A549 (cell line): ENCODE data around the gene SLC2A1. TPM values are rescaled to one million over a fixed set of nuclear protein-coding genes. Genes with fewer than 3 reads are reported as not detected.

Source experiments
- ATAC-seq, 2 experiments: fragments of 200-7000 bp in 1 of 2; fragments of >200 bp in 1 of 2; cut with Nextera tagmentation in 1 of 2; cut with Tn5 transposase in 1 of 2; 3 replicates each; pipeline versions ENCODE4 v1.8.0 to v1.9.1; 2018 to 2020; ENCODE audit warnings: mild to moderate bottlenecking in 1 of 2, moderate library complexity in 1 of 2
- CTCF ChIA-PET: fragments of 300-600 bp; sonication (Branson Sonifier 250); formaldehyde crosslinking; extraction: SDS; loops from one replicate; lab custom pipeline; 2021; ENCODE audit warnings: antibody characterized with exemption, inconsistent platforms; lab: Yijun Ruan, JAX
- POLR2A ChIA-PET: fragments of 350-600 bp; formaldehyde crosslinking; extraction: SDS; loops from one replicate; lab custom pipeline; 2021; ENCODE audit warnings: antibody characterized with exemption, inconsistent platforms; lab: Yijun Ruan, JAX
- DNase-seq, 2 experiments: peaks; one replicate each; pipeline versions ENCODE4 v3.0.0 to v3.0.0-alpha.2; 2011 to 2016; ENCODE audit warnings: low read depth in 1 of 2, low spot score in 1 of 2
- FAIRE-seq: peaks from 2 replicates; lab custom pipeline; 2011; peaks lifted over from hg19 to GRCh38; lab: Jason Lieb, UNC
- H3K27ac ChIP-seq, 2 experiments: fragments of >200 bp; sonication (Bioruptor Twin); formaldehyde crosslinking; 3 replicates each; pipeline ENCODE4 v1.5.1; 2016 to 2017
- H3K4me1 ChIP-seq: fragments of >200 bp; sonication (Bioruptor Twin); formaldehyde crosslinking; 3 replicates; pipeline ENCODE4 v1.6.1; 2016
- H3K4me2 ChIP-seq: fragments of >200 bp; sonication (Bioruptor Twin); formaldehyde crosslinking; 3 replicates; pipeline ENCODE4 v1.6.1; 2016
- H3K4me3 ChIP-seq: fragments of >200 bp; sonication (Bioruptor Twin); formaldehyde crosslinking; 3 replicates; pipeline ENCODE4 v1.5.1; 2016
- H3K9me3 ChIP-seq: fragments of >200 bp; sonication (Bioruptor Twin); formaldehyde crosslinking; 3 replicates; pipeline ENCODE4 v1.6.1; 2016
- CEBPB ChIP-seq, 2 experiments: fragments of >200 bp in 1 of 2; sonication (Bioruptor Twin) in 1 of 2; formaldehyde crosslinking in 1 of 2; IDR thresholded peaks; 2 replicates each; pipeline ENCODE4 v1.6.1; 2012 to 2016
- EP300 ChIP-seq, 2 experiments: fragments of >200 bp; sonication (Bioruptor Twin); formaldehyde crosslinking; IDR thresholded peaks; 2 replicates in 1 of 2; 3 replicates in 1 of 2; pipeline ENCODE4 v1.6.1; 2016 to 2017
- FOSB ChIP-seq: fragments of 250-450 bp; sonication (Bioruptor Pico); IDR thresholded peaks from 2 replicates; pipeline ENCODE4 v1.5.0; 2020; ENCODE audit warnings: mild to moderate bottlenecking, moderate library complexity
- FOSL2 ChIP-seq, 2 experiments: fragments of 450-650 bp in 1 of 2; fragments of >200 bp in 1 of 2; sonication (Bioruptor Twin) in 1 of 2; formaldehyde crosslinking; IDR thresholded peaks; 2 replicates each; pipeline versions ENCODE4 v1.5.0 to v1.6.1; 2016 to 2020; ENCODE audit warnings: mild to moderate bottlenecking in 1 of 2, moderate library complexity in 1 of 2
- GATA3 ChIP-seq: IDR thresholded peaks from 2 replicates; pipeline ENCODE4 v1.6.1; 2012; ENCODE audit warnings: borderline replicate concordance
- HOXB5 ChIP-seq: fragments of 250-450 bp; sonication (Bioruptor Pico); IDR thresholded peaks from 2 replicates; pipeline ENCODE4 v1.5.0; 2020; ENCODE audit warnings: mild to moderate bottlenecking, moderate library complexity
- JUN ChIP-seq, 2 experiments: fragments of >200 bp; sonication (Bioruptor Twin); formaldehyde crosslinking; IDR thresholded peaks; 2 replicates in 1 of 2; 3 replicates in 1 of 2; pipeline ENCODE4 v1.6.1; 2016 to 2017
- JUNB ChIP-seq: fragments of >200 bp; sonication (Bioruptor Twin); formaldehyde crosslinking; IDR thresholded peaks from 2 replicates; pipeline ENCODE4 v1.6.1; 2016
- KDM5A ChIP-seq: fragments of 200-600 bp; sonication (generic); IDR thresholded peaks from 2 replicates; pipeline ENCODE4 v1.6.1; 2016; ENCODE audit warnings: antibody characterized with exemption, mild to moderate bottlenecking
- POLR2A ChIP-seq: IDR thresholded peaks from 2 replicates; pipeline ENCODE4 v1.6.1; 2012; ENCODE audit warnings: mild to moderate bottlenecking, low read length
- POLR2AphosphoS2 ChIP-seq: conservative IDR thresholded peaks from 2 replicates; pipeline ENCODE4 v1.6.1; 2012; ENCODE audit warnings: low read length, improper control_type of control experiment, inconsistent platforms
- RAD21 ChIP-seq, 2 experiments: fragments of >200 bp in 1 of 2; sonication (Bioruptor Twin) in 1 of 2; formaldehyde crosslinking in 1 of 2; IDR thresholded peaks in 1 of 2; conservative IDR thresholded peaks in 1 of 2; 2 replicates in 1 of 2; 3 replicates in 1 of 2; pipeline ENCODE4 v1.6.1; 2012 to 2018; ENCODE audit warnings: inconsistent platforms in 1 of 2
- RCOR1 ChIP-seq: fragments of 150-350 bp; IDR thresholded peaks from 2 replicates; pipeline ENCODE4 v1.6.1; 2014; ENCODE audit warnings: antibody characterized with exemption, low read length, low read depth
- SMC3 ChIP-seq: fragments of >200 bp; sonication (Bioruptor Twin); formaldehyde crosslinking; IDR thresholded peaks from 3 replicates; pipeline ENCODE4 v1.6.1; 2018; ENCODE audit warnings: inconsistent platforms
- ZC3H11A ChIP-seq: fragments of 450-650 bp; IDR thresholded peaks from 2 replicates; pipeline ENCODE4 v1.6.1; 2014; ENCODE audit warnings: antibody characterized with exemption, mild to moderate bottlenecking
- ZFP36 ChIP-seq: fragments of 450-650 bp; IDR thresholded peaks from 2 replicates; pipeline ENCODE4 v1.6.1; 2014; ENCODE audit warnings: borderline replicate concordance; ENCODE audit not compliant: partially characterized antibody
- ZNF302 ChIP-seq: fragments of 250-450 bp; sonication (Bioruptor Pico); IDR thresholded peaks from 2 replicates; pipeline ENCODE4 v1.9.0; 2021; ENCODE audit warnings: inconsistent platforms, mild to moderate bottlenecking, moderate library complexity
- ZSCAN20 ChIP-seq: fragments of 250-450 bp; sonication (Bioruptor Pico); IDR thresholded peaks from 2 replicates; pipeline ENCODE4 v1.8.0; 2022; ENCODE audit warnings: mild to moderate bottlenecking, moderate library complexity
- WGBS: methylation state at CpG from one replicate; pipeline ENCODE4 v1.1.6; 2017; ENCODE audit errors: missing lambda C conversion rate; 5-methylcytosine and 5-hydroxymethylcytosine counted together
- polyA plus RNA-seq, 4 experiments: library from polyadenylated mRNA; depleted of rRNA in 3 of 4; stranded (reverse); fragments of >200 nt; fragmentation: RNase III in 1 of 4; extraction: RNeasy Plus Mini Kit Qiagen cat#74134 plus additional on column Dnase treatment in 1 of 4; gene quantifications; 2 replicates in 3 of 4; 3 replicates in 1 of 4; pipeline ENCODE4 v1.2.3, GENCODE V29; 2011 to 2017
- TF ChIP-seq, protein P1 (sequence below): IDR thresholded peaks from 2 replicates; pipeline ENCODE4 v1.6.1; 2012
- TF ChIP-seq, protein P2 (sequence below): fragments of >200 bp; sonication (Bioruptor Twin); formaldehyde crosslinking; IDR thresholded peaks from 2 replicates; pipeline ENCODE4 v1.6.1; 2016
- TF ChIP-seq, protein P3 (sequence below): fragments of 150-350 bp; IDR thresholded peaks from 2 replicates; pipeline ENCODE4 v1.6.1; 2014; ENCODE audit warnings: low read depth, mild to moderate bottlenecking, low read length

SLC2A1 gene
- polyA plus RNA-seq, 2 of the 4 experiments (the other 2 are of a cell fraction) = 106 to 124 TPM

DNA sequence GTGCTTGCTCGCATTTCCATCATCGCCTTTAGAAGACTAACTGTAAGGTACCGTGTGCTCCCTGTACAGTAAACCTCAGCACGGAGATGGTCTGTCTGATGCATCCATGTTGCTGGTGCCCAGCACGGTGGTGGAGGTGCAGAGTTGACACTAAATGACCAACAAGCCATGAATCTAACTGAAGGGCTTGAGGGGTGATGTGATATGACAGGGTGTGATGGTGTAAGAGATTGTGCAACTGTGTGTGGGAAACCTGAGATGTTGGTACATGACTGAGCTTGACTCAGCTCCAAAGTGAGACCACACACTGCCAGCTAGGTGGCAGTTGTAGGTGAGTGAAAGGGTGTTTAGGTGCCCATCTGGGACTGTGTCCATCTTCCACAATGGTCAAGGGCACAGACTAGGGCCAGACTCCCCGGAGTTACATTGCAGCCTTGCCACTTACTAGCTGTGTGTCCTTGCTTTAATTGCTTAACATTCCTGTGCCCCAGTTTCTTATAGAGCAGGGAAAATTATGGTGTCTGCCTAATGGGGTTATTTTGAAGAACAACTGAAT, 21.4 kb downstream of the SLC2A1 start (continued):
- TF ChIP-seq ZFP36 (no peak), POLR2AphosphoS2 (no peak; the same call in 1 of the 2 replicates)
- TF ChIP-seq, all 56 proteins: peak for 11

DNA sequence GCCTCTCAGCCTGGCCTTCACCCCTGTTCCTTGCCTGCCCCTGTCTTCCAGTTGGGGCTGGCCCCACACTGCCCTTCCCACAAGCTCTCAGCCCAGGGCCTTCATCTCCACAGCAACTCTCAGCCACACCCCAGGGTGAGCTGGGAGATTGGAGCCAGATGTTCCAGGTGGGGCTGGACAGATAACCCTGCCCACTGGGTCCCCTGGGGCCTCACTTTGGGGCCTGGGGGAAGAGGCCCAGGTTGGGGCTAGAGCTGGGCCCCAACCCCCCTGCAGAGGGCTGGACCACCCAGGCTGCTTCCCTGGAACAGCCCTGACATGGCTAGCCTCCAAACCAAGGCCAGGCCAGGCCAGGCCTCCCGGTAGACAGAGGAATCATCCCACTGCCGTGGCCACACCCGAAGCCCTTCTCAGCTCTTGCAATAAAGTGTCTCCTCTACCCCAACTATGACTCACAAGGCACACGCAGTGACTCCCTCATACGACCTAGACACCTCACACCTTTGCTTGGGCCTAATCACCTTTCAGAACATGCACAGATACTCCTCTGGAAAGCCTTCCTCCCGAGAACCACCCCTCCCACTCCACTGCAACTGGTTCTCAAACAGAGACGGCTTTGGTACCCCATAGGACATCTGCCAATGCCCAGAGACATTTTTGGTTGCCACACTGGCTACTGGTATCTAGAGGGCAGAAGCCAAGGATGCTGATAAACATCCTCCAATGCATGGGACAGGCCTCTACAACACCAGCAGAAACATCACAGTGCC, 22.2 kb downstream of the SLC2A1 start:
- POLR2A ChIA-PET = interaction anchor here (0.8 to 2.3 kb wide), 8 partner anchors 12 to 170 kb away, joined by 3 to 7 read pairs (median 4); partner anchors contain the start of genes C1orf50 and P3H1
- whole genome bisulfite sequencing = 5% methylated on average over 4 of the region's 7 CpGs
- H3K27ac ChIP-seq = peak overlapping the region; percentile 91 to 99
- H3K4me3 ChIP-seq = 0 out of 3 replicates have a peak overlapping the region, but pooled peaks have one; percentile 13
- peak; percentile 64 to 69 for ATAC-seq
- TF ChIP-seq, protein P1, sequence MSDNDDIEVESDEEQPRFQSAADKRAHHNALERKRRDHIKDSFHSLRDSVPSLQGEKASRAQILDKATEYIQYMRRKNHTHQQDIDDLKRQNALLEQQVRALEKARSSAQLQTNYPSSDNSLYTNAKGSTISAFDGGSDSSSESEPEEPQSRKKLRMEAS = peak; percentile 69
- TF ChIP-seq POLR2A = no peak
- TF ChIP-seq JUNB = peak; percentile 86; the same call in 1 of the 2 replicates
- TF ChIP-seq CEBPB (IDR thresholded peaks at IDR 0.05) = peak in 1 of 2 experiments; percentile 47; a peak in 2 of 4 replicates
- TF ChIP-seq RAD21 (conservative IDR thresholded peaks at IDR 0.05 in 1 of 2, IDR thresholded peaks at IDR 0.05 in 1 of 2) = peak in 1 of 2 experiments; percentile 51; a peak in 2 of 5 replicates
- TF ChIP-seq SMC3 = peak; percentile 14; the same call in 1 of the 3 replicates
- TF ChIP-seq FOSB (CRISPR knock-in tag) = no peak
- peak; percentile 68 for TF ChIP-seq GATA3
- peak; percentile 86 to 87; a peak in 4 of 5 replicates for TF ChIP-seq EP300 (IDR thresholded peaks at IDR 0.05)
- peak; percentile 82 for TF ChIP-seq FOSL2 (IDR thresholded peaks at IDR 0.05)
- TF ChIP-seq FOSL2 (CRISPR knock-in tag; IDR thresholded peaks at IDR 0.05) = peak; percentile 89
- TF ChIP-seq JUN (IDR thresholded peaks at IDR 0.05) = peak; percentile 74 to 90
- TF ChIP-seq KDM5A = no peak
- TF ChIP-seq, all 56 proteins: peak for 9
- Histone ChIP-seq H3K4me1 (peaks cover 100% of the 10 kb centered on the region), H3K4me2 (peak overlapping the region; percentile 76), H3K9me3 (no peaks in the 10 kb centered on the region)
- DNase-seq = peak in 1 of 2 experiments; percentile 92
- FAIRE-seq = no peak
- CTCF ChIA-PET = interaction anchor here (1.1 to 5.2 kb wide), 6 partner anchors 10 to 137 kb away, joined by 3 to 40 read pairs (median 6); no protein-coding TSS in a partner anchor

DNA sequence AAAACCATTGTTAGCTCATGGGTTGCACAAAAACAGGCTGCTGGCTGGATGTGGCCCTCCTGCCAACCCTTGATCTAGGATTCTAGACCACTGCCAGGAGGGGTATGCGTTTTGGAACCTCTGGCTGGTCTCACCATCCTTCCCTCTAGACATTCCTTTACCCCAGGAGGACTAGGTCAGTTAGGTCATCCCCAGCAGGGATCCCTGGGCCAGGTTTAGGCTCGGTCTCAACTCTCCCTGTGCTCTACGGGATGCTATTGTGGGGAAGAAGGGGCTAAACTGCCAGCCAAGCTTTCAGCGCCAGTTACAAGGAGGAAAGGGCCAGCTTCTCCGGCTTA, 22.7 kb downstream of the SLC2A1 start:
- peak overlapping the region; percentile 76 for H3K4me2 ChIP-seq
- FAIRE-seq = no peak
- H3K9me3 ChIP-seq = no peaks in the 10 kb centered on the region
- TF ChIP-seq, protein P2, sequence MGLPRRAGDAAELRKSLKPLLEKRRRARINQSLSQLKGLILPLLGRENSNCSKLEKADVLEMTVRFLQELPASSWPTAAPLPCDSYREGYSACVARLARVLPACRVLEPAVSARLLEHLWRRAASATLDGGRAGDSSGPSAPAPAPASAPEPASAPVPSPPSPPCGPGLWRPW = no peak
- TF ChIP-seq ZNF302 (CRISPR knock-in tag) (no peak), HOXB5 (CRISPR knock-in tag) (no peak), RCOR1 (no peak), ZC3H11A (no peak), FOSB (CRISPR knock-in tag) (no peak), RAD21 (conservative IDR thresholded peaks at IDR 0.05 in 1 of 2, IDR thresholded peaks at IDR 0.05 in 1 of 2) (no peak), ZSCAN20 (no peak), EP300 (IDR thresholded peaks at IDR 0.05) (no peak)
- TF ChIP-seq, protein P3, sequence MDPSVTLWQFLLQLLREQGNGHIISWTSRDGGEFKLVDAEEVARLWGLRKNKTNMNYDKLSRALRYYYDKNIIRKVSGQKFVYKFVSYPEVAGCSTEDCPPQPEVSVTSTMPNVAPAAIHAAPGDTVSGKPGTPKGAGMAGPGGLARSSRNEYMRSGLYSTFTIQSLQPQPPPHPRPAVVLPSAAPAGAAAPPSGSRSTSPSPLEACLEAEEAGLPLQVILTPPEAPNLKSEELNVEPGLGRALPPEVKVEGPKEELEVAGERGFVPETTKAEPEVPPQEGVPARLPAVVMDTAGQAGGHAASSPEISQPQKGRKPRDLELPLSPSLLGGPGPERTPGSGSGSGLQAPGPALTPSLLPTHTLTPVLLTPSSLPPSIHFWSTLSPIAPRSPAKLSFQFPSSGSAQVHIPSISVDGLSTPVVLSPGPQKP = no peak
- peaks cover 98% of the 10 kb centered on the region for H3K4me1 ChIP-seq
- CTCF ChIA-PET = interaction anchor here (1.3 to 5.2 kb wide), 5 partner anchors 12 to 138 kb away, joined by 3 to 40 read pairs (median 10); no protein-coding TSS in a partner anchor
- peak overlapping the region; percentile 91 to 99 for H3K27ac ChIP-seq
- 63% methylated on average over 1 of the region's 5 CpGs for WGBS
- no peak for DNase-seq
- POLR2A ChIA-PET = interaction anchor here (0.8 to 2.3 kb wide), 7 partner anchors 11 to 169 kb away, joined by 3 to 7 read pairs (median 4); partner anchors contain the start of genes C1orf50 and P3H1
- no peak overlapping the region for H3K4me3 ChIP-seq
- no peak for ATAC-seq
